Transverse colon (tissue), 4 donors: Measurements from ENCODE around the gene RUNX1. TPM values are rescaled to one million over a fixed set of nuclear protein-coding genes. Genes with fewer than 3 reads are reported as not detected.

Experiments
- DNase-seq: peaks from one replicate; pipeline ENCODE4 v3.0.0-alpha.2; 2019
- H3K27ac ChIP-seq, 4 donors: fragments of 200-600 bp; sonication (generic); 2 replicates each; pipeline ENCODE4 v1.5.1; 2016 to 2018; ENCODE audit warnings: inconsistent platforms in 4 of 4
- H3K27me3 ChIP-seq: fragments of 200-600 bp; sonication (generic); 2 replicates; pipeline ENCODE4 v1.5.1; 2017; ENCODE audit warnings: inconsistent platforms
- H3K36me3 ChIP-seq, 4 donors: fragments of 200-600 bp; sonication (generic); 2 replicates each; pipeline ENCODE4 v1.5.1; 2017 to 2019; ENCODE audit warnings: inconsistent platforms in 4 of 4
- H3K4me1 ChIP-seq, 4 donors: fragments of 200-600 bp; sonication (generic); 2 replicates each; pipeline ENCODE4 v1.5.1; 2017 to 2020; ENCODE audit warnings: inconsistent platforms in 4 of 4
- H3K4me3 ChIP-seq, 4 donors: fragments of 200-600 bp; sonication (generic); 1 replicate in 1 of 4; 2 replicates in 3 of 4; pipeline versions ENCODE4 v1.5.1 to v1.6.1; 2017 to 2019; ENCODE audit warnings: inconsistent platforms in 4 of 4
- H3K9me3 ChIP-seq, 2 donors: fragments of 200-600 bp; sonication (generic); 2 replicates each; pipeline ENCODE4 v1.5.1; 2017 to 2019; ENCODE audit warnings: inconsistent platforms in 2 of 2
- EP300 ChIP-seq: sonication (generic); formaldehyde crosslinking; IDR thresholded peaks from one replicate; pipeline ENCODE4 v1.6.1; 2017; ENCODE audit warnings: antibody characterized with exemption, low read depth
- POLR2A ChIP-seq: fragments of 450-650 bp; IDR thresholded peaks from one replicate; pipeline ENCODE4 v1.6.1; 2016; ENCODE audit warnings: antibody characterized with exemption, mild to moderate bottlenecking, moderate library complexity
- POLR2AphosphoS5 ChIP-seq, 3 donors: sonication (generic); formaldehyde crosslinking; IDR thresholded peaks; one replicate each; pipeline ENCODE4 v1.6.1; 2016; ENCODE audit warnings: antibody characterized with exemption in 3 of 3
- WGBS, 2 donors: methylation state at CpG; one replicate each; pipeline ENCODE4 v1.1.5; 2018; ENCODE audit warnings: low coverage in 1 of 2; 5-methylcytosine and 5-hydroxymethylcytosine counted together
- in situ Hi-C, 4 donors: fragments of 200-750 bp; cut with MboI; loops; one replicate each; pipeline versions ENCODE4 v1.15.0 to v1.15.1; 2017; ENCODE audit warnings: low sequenced_read_pairs in 3 of 4, low pct_ligation_motif_present in 1 of 4, low pct_unique_long_range_greater_than_20kb in 1 of 4
- intact Hi-C: fragments of 100-400 bp; cut with DNase I; formaldehyde crosslinking; loops from one replicate; pipeline ENCODE4 v1.15.1; 2023; ENCODE audit warnings: low total_unique reads
- total RNA-seq, 4 donors: library from RNA; depleted of rRNA; stranded (reverse); fragments of >200 nt; gene quantifications; one replicate each; pipeline ENCODE4 v1.1.0, GENCODE V29; 2016
- TF ChIP-seq, protein P1 (sequence below), 5 experiments: fragments of 200-600 bp in 3 of 5; fragments of 450-650 bp in 2 of 5; sonication (generic) in 3 of 5; IDR thresholded peaks; 1 replicate in 2 of 5; 2 replicates in 3 of 5; pipeline ENCODE4 v1.5.1; 2016 to 2017; ENCODE audit warnings: antibody characterized with exemption in 5 of 5, inconsistent platforms in 3 of 5, mild to moderate bottlenecking in 2 of 5, moderate library complexity in 1 of 5

The RUNX1 gene
- total RNA-seq, 4 donors from 2014 or later = 8.3 to 60.1 (median 34.7) TPM

DNA sequence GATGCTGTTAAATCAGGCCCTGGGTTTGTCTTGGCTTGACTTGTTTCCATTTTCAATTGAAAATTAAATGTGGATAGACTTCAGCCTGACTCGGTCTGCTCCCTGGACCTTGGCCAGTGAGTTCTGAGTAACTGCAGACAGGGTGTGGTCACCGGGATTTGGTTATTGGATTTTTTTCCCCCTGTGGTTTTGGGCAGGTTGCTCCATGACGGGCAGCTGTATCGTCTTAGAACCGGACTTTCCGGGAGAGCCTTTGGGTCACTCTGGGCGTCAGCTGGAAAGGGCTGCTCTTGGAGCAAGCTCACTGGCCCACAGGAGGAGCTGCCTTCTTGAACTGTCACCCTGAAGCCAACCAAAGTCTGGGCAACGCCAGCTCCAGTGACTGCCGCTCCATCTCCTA is 305.3 kb downstream of the RUNX1 start:
- no peak overlapping the region for H3K4me3 ChIP-seq
- H3K4me1 ChIP-seq = peaks cover 0 to 8% (median 2%) of the 10 kb centered on the region in 4 donors
- H3K36me3 ChIP-seq = no peaks in the 10 kb centered on the region
- DNase-seq = peak; percentile 32
- TF ChIP-seq EP300 (no peak), POLR2AphosphoS5 (IDR thresholded peaks at IDR 0.05) (no peak), POLR2A (no peak)
- TF ChIP-seq, protein P1, sequence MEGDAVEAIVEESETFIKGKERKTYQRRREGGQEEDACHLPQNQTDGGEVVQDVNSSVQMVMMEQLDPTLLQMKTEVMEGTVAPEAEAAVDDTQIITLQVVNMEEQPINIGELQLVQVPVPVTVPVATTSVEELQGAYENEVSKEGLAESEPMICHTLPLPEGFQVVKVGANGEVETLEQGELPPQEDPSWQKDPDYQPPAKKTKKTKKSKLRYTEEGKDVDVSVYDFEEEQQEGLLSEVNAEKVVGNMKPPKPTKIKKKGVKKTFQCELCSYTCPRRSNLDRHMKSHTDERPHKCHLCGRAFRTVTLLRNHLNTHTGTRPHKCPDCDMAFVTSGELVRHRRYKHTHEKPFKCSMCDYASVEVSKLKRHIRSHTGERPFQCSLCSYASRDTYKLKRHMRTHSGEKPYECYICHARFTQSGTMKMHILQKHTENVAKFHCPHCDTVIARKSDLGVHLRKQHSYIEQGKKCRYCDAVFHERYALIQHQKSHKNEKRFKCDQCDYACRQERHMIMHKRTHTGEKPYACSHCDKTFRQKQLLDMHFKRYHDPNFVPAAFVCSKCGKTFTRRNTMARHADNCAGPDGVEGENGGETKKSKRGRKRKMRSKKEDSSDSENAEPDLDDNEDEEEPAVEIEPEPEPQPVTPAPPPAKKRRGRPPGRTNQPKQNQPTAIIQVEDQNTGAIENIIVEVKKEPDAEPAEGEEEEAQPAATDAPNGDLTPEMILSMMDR (IDR thresholded peaks at IDR 0.05) = no peak
- in situ Hi-C loops (loop anchor here (10.0 to 25.0 kb wide), 3 partner anchors 141 to 1093 kb away; no protein-coding TSS in a partner anchor), intact Hi-C loops (loop anchor here (5.0 to 10.0 kb wide), 4 partner anchors 141 to 1283 kb away; no protein-coding TSS in a partner anchor)
- 36 to 75% methylated on average over 4 to 9 of the region's 9 CpGs for WGBS, 2 donors
- no peaks in the 10 kb centered on the region for H3K9me3 ChIP-seq
- no peak overlapping the region for H3K27ac ChIP-seq
- no peaks in the 10 kb centered on the region for H3K27me3 ChIP-seq

- no peak overlapping the region for H3K27ac ChIP-seq
- intact Hi-C loops = loop anchor here (5.0 to 10.0 kb wide), 4 partner anchors 142 to 1284 kb away; no protein-coding TSS in a partner anchor
- H3K36me3 ChIP-seq = no peaks in the 10 kb centered on the region
- 93 to 100% methylated on average over 2 to 9 of the region's 9 CpGs for WGBS, 2 donors
- no peak overlapping the region for H3K4me3 ChIP-seq
- DNase-seq = no peak
- in situ Hi-C loops = loop anchor here (10.0 to 25.0 kb wide), 3 partner anchors 142 to 1094 kb away; no protein-coding TSS in a partner anchor
- H3K9me3 ChIP-seq = no peaks in the 10 kb centered on the region
- TF ChIP-seq POLR2A = no peak
- no peak for TF ChIP-seq POLR2AphosphoS5 (IDR thresholded peaks at IDR 0.05)
- no peak for TF ChIP-seq EP300
- TF ChIP-seq, protein P1 (IDR thresholded peaks at IDR 0.05) = no peak
- no peaks in the 10 kb centered on the region for H3K27me3 ChIP-seq
- H3K4me1 ChIP-seq = peaks cover 0 to 8% (median 2%) of the 10 kb centered on the region in 4 donors
Observed at GRCh38 chr21:34743285-34743684, 305.8 kb downstream of the RUNX1 start.

- Histone ChIP-seq H3K27ac (no peak overlapping the region), H3K36me3 (no peaks in the 10 kb centered on the region), H3K27me3 (no peaks in the 10 kb centered on the region), H3K9me3 (no peaks in the 10 kb centered on the region), H3K4me3 (no peak overlapping the region), H3K4me1 (peaks cover 0 to 8% (median 0%) of the 10 kb centered on the region in 4 donors)
- intact Hi-C loops (loop anchor here (5.0 to 10.0 kb wide), 4 partner anchors 145 to 1287 kb away; no protein-coding TSS in a partner anchor), in situ Hi-C loops (loop anchor here (10.0 to 25.0 kb wide), 3 partner anchors 145 to 1097 kb away; no protein-coding TSS in a partner anchor)
- DNase-seq = no peak
- 71 to 84% methylated on average over 1 of the region's 1 CpG for WGBS, 2 donors
- TF ChIP-seq POLR2A = no peak
- TF ChIP-seq, protein P1 (IDR thresholded peaks at IDR 0.05) = no peak
- no peak for TF ChIP-seq POLR2AphosphoS5 (IDR thresholded peaks at IDR 0.05)
- no peak for TF ChIP-seq EP300
Observed at GRCh38 chr21:34740198-34740597, 308.9 kb downstream of the RUNX1 start.
